GM23338 (cell line): ENCODE results near the gene SOX15.

ENCODE experiments used
- CREB1 ChIP-seq: fragments of 250-450 bp; sonication (Bioruptor Pico); IDR thresholded peaks from 2 replicates; pipeline ENCODE4 v1.5.0; 2020; ENCODE audit warnings: low read depth, mild to moderate bottlenecking, moderate library complexity
- CTCF ChIP-seq, 2 experiments: fragments of 200-600 bp in 1 of 2; sonication (generic) in 1 of 2; conservative IDR thresholded peaks; 2 replicates each; pipeline versions ENCODE4 v1.5.1 to v1.6.1; 2016 to 2017; ENCODE audit warnings: antibody characterized with exemption in 2 of 2, low read depth in 2 of 2, mild to moderate bottlenecking in 2 of 2, moderate library complexity in 1 of 2
- ETS1 ChIP-seq: IDR thresholded peaks from 2 replicates; pipeline ENCODE4 v1.6.1; 2016; ENCODE audit warnings: antibody characterized with exemption
- POLR2AphosphoS5 ChIP-seq: IDR thresholded peaks from 2 replicates; pipeline ENCODE4 v1.6.1; 2016; ENCODE audit warnings: antibody characterized with exemption, low read depth

GRCh38 chr17:7557147-7557764 is 32.6 kb downstream of the SOX15 start:
- TF ChIP-seq CTCF (conservative IDR thresholded peaks at IDR 0.05; ENCODE audit: low read depth in 2 of 2) (no peak), POLR2AphosphoS5 (no peak), ETS1 (no peak), CREB1 (CRISPR knock-in tag) (no peak)
